Right lobe of liver (tissue), 4 donors: Measurements from ENCODE around the gene SPSB2.

ENCODE experiments used
- CTCF ChIP-seq, 4 donors: fragments of 200-600 bp in 3 of 4; fragments of 450-650 bp in 1 of 4; IDR thresholded peaks; one replicate each; pipeline versions ENCODE4 v1.5.1 to v1.8.0; 2016 to 2022; ENCODE audit warnings: antibody characterized with exemption in 4 of 4, mild to moderate bottlenecking in 2 of 4
- POLR2A ChIP-seq: fragments of 450-650 bp; IDR thresholded peaks from one replicate; pipeline ENCODE4 v1.6.1; 2017; ENCODE audit warnings: antibody characterized with exemption, mild to moderate bottlenecking
- donor health status: DM: no; HTN: no; CAD: no.
- donor health status: DM: no; HTN: no; CAD: no.
- donor health status: DM: no; HTN: yes; CAD: no.

GRCh38 chr12:6837370-6838060, 35.6 kb downstream of the SPSB2 start:
- TF ChIP-seq POLR2A (no peak), CTCF (IDR thresholded peaks at IDR 0.05) (no peak)
